Endometrium (tissue), 2 donors: Measurements from ENCODE around the gene SYCP2.

Experiments used
- FAIRE-seq: peaks from 2 replicates; lab custom pipeline; 2012; peaks lifted over from hg19 to GRCh38; lab: Jason Lieb, UNC
- donor health status: control.
- donor health status: control.

SYCP2 gene

GRCh38 chr20:59821201-59821600 lies 112.2 kb downstream of the SYCP2 start:
- no peak for FAIRE-seq

GRCh38 chr20:59820204-59821041 lies 113.0 kb downstream of the SYCP2 start:
- FAIRE-seq = no peak

- FAIRE-seq = no peak
Observed at GRCh38 chr20:59819496-59820203, 113.8 kb downstream of the SYCP2 start.

GRCh38 chr20:59818911-59819310 lies 114.5 kb downstream of the SYCP2 start:
- no peak for FAIRE-seq

DNA sequence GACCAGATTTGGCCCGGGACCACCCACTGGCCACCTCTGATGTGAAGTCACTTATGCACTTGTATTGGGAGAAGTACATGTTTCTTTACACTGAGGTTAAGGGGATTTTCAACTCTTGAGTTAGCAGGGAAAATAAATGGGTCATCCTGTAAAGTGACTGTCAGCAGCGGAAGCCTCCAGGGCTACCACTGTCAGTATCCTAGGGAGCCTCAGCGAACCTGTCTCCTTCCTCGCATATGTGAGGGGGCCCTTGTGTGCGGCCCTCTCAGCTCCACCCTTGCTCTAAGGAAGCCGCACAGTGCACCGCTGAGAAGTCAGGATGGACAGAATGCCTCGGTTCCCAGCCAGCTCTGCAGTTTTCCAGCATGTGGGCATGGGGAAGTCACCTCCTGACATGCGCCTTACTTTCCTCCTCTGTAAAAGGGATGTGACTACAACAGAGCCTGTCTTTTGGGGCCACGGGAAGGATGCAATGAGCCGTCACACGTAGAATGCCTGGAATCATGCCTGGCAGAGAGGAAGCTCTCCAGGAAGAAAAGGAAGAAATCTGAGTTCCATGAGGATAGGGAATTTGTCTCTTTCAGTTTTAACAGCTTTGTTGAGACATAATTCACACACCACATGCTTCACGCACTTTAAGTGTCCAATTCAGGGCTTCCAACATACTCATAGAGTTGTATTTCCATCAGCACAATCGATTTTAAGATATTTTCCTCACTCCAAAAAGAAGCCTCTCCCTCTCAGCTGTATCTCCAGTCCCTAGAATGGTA lies 115.4 kb downstream of the SYCP2 start:
- no peak for FAIRE-seq

DNA sequence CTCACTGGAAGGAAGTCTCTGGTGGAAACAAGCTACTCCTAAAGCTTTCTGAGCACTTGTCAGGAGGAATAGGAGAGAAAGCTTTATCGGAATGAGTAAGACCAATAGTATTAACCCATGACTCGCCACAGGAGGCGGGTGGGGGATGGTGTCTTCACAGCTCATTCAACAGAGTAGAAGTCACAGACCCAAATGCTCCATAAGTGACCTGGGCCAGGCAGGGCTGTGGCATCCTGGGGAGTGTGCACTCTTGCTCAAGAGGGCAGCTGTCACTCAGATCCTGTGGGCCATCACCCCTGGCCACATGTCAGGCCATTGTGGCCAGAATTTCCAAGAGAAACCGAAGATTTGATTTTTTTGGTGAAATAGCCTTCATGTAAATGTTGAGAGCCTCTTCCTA lies 116.0 kb downstream of the SYCP2 start:
- no peak for FAIRE-seq

GRCh38 chr20:59816146-59816738 lies 117.2 kb downstream of the SYCP2 start:
- no peak for FAIRE-seq

GRCh38 chr20:59814840-59815340 lies 118.5 kb downstream of the SYCP2 start:
- FAIRE-seq = no peak

GRCh38 chr20:59813948-59814839 lies 119.2 kb downstream of the SYCP2 start:
- no peak for FAIRE-seq
